Uterus (tissue), 4 donors: Measurements from ENCODE around the gene MOBP. TPM values are rescaled to one million over a fixed set of nuclear protein-coding genes. Genes with fewer than 3 reads are reported as not detected.
A peak's percentile ranks its signal among the peaks of the same experiment; 100 is the strongest.

ENCODE experiments used
- DNase-seq, 2 donors: peaks; one replicate each; pipeline ENCODE4 v3.0.0-alpha.2; 2019 to 2020
- H3K27ac ChIP-seq, 2 donors: fragments of 200-600 bp; sonication (generic); 1 replicate in 1 of 2; 2 replicates in 1 of 2; pipeline ENCODE4 v1.5.1; 2016 to 2018
- H3K27me3 ChIP-seq, 2 donors: fragments of 200-600 bp; sonication (generic); one replicate each; pipeline ENCODE4 v1.5.1; 2018 to 2019; ENCODE audit warnings: control low read depth in 1 of 2
- H3K36me3 ChIP-seq, 2 donors: fragments of 200-600 bp; sonication (generic); one replicate each; pipeline ENCODE4 v1.5.1; 2019; ENCODE audit warnings: control low read depth in 1 of 2
- H3K4me1 ChIP-seq, 2 donors: fragments of 200-600 bp; sonication (generic); one replicate each; pipeline ENCODE4 v1.5.1; 2018 to 2019; ENCODE audit warnings: control low read depth in 1 of 2
- H3K4me3 ChIP-seq, 2 donors: fragments of 200-600 bp; sonication (generic); 1 replicate in 1 of 2; 2 replicates in 1 of 2; pipeline ENCODE4 v1.5.1; 2018 to 2019; ENCODE audit warnings: mild to moderate bottlenecking in 1 of 2
- H3K9me3 ChIP-seq, 2 donors: fragments of 200-600 bp; sonication (generic); one replicate each; pipeline ENCODE4 v1.5.1; 2019; ENCODE audit warnings: control low read depth in 1 of 2
- POLR2A ChIP-seq, 2 donors: fragments of 450-650 bp; IDR thresholded peaks; one replicate each; pipeline ENCODE4 v1.6.1; 2016; ENCODE audit warnings: antibody characterized with exemption in 2 of 2, mild to moderate bottlenecking in 1 of 2, moderate library complexity in 1 of 2
- intact Hi-C: fragments of 100-400 bp; cut with DNase I; formaldehyde crosslinking; loops from one replicate; pipeline ENCODE4 v1.15.1; 2023; ENCODE audit warnings: low total_unique reads
- total RNA-seq, 4 donors: library from RNA; depleted of rRNA in 3 of 4; stranded (reverse); fragments of >200 nt in 3 of 4; gene quantifications; one replicate each; pipeline versions ENCODE4 v1.1.0 to v1.2.4, GENCODE V29; 2014 to 2023
- TF ChIP-seq, protein P1 (sequence below), 4 experiments: fragments of 200-600 bp in 2 of 4; fragments of 450-650 bp in 2 of 4; sonication (generic) in 2 of 4; IDR thresholded peaks; one replicate each; pipeline ENCODE4 v1.5.1; 2016 to 2019; ENCODE audit warnings: antibody characterized with exemption in 4 of 4, mild to moderate bottlenecking in 2 of 4, moderate library complexity in 1 of 4
- donor health status: DM: yes; HTN: yes; CAD: no.

Gene MOBP
- total RNA-seq, 4 donors from 2014 or later = 0.43 TPM; not detected in 3

- Histone ChIP-seq H3K4me3 (no peak overlapping the region), H3K27ac (no peak overlapping the region), H3K36me3 (no peaks in the 10 kb centered on the region), H3K9me3 (no peaks in the 10 kb centered on the region), H3K27me3 (no peaks in the 10 kb centered on the region), H3K4me1 (no peaks in the 10 kb centered on the region)
- DNase-seq = no peak
- TF ChIP-seq, protein P1, sequence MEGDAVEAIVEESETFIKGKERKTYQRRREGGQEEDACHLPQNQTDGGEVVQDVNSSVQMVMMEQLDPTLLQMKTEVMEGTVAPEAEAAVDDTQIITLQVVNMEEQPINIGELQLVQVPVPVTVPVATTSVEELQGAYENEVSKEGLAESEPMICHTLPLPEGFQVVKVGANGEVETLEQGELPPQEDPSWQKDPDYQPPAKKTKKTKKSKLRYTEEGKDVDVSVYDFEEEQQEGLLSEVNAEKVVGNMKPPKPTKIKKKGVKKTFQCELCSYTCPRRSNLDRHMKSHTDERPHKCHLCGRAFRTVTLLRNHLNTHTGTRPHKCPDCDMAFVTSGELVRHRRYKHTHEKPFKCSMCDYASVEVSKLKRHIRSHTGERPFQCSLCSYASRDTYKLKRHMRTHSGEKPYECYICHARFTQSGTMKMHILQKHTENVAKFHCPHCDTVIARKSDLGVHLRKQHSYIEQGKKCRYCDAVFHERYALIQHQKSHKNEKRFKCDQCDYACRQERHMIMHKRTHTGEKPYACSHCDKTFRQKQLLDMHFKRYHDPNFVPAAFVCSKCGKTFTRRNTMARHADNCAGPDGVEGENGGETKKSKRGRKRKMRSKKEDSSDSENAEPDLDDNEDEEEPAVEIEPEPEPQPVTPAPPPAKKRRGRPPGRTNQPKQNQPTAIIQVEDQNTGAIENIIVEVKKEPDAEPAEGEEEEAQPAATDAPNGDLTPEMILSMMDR (IDR thresholded peaks at IDR 0.05) = no peak
- TF ChIP-seq POLR2A (IDR thresholded peaks at IDR 0.05) = no peak
- intact Hi-C loops = no loop called here
Observed at GRCh38 chr3:39443530-39443929, 23.9 kb upstream of the MOBP start.

GRCh38 chr3:39445927-39446326 is 21.6 kb upstream of the MOBP start:
- Histone ChIP-seq H3K27me3 (no peaks in the 10 kb centered on the region), H3K36me3 (no peaks in the 10 kb centered on the region), H3K9me3 (no peaks in the 10 kb centered on the region), H3K4me1 (no peaks in the 10 kb centered on the region), H3K27ac (no peak overlapping the region), H3K4me3 (no peak overlapping the region)
- no peak for TF ChIP-seq POLR2A (IDR thresholded peaks at IDR 0.05)
- TF ChIP-seq, protein P1 (IDR thresholded peaks at IDR 0.05) = no peak
- intact Hi-C loops = no loop called here
- DNase-seq = no peak

GRCh38 chr3:39446444-39446843 is 21.0 kb upstream of the MOBP start:
- Histone ChIP-seq H3K27ac (no peak overlapping the region), H3K4me1 (no peaks in the 10 kb centered on the region), H3K36me3 (no peaks in the 10 kb centered on the region), H3K9me3 (no peaks in the 10 kb centered on the region), H3K4me3 (no peak overlapping the region), H3K27me3 (no peaks in the 10 kb centered on the region)
- intact Hi-C loops = no loop called here
- TF ChIP-seq, protein P1 (IDR thresholded peaks at IDR 0.05) = no peak
- TF ChIP-seq POLR2A (IDR thresholded peaks at IDR 0.05) = no peak
- DNase-seq = no peak

DNA sequence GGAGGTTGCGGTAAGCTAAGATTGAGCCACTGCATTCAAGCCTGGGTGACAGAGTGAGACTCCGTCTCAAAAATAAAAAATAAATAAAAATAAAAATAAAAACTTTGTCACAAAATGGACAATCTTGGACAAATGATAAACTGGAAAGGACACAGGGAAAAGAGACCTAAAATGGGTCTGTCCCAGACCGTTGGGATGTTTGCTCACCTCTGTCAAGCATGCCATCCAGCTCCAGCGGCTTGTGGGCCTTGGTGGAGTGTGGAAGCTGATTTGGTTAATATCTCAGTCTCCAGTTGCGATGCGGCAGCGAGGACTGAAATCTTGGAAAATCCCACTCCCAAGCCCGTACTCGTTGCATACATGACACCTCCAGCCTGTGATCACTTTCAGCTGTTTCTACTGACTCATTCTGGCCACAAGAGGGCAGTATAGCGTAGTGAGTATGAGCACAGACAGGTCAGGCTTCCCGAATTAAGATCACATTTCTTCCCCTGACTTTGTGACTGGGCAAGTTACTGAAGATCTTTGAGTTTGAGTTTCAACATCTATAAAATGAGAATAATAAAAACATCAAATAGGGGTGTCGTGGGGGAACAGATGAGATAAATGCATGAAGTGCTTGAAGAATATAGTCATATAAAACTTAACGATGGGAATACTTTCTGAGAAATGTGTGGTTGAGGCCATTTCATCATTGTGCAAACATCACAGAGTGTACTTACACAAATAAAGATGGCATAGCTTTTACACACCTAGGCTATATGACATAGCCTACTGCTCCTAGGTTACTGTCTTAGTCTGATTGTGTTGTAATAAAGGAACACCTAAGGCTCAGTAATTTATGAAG is 19.6 kb upstream of the MOBP start:
- Histone ChIP-seq H3K9me3 (no peaks in the 10 kb centered on the region), H3K27ac (peak overlapping the region; percentile 22 to 51), H3K4me3 (no peak overlapping the region), H3K36me3 (no peaks in the 10 kb centered on the region), H3K4me1 (no peaks in the 10 kb centered on the region), H3K27me3 (no peaks in the 10 kb centered on the region)
- no peak for TF ChIP-seq POLR2A (IDR thresholded peaks at IDR 0.05)
- TF ChIP-seq, protein P1 (IDR thresholded peaks at IDR 0.05) = peak; percentile 73 to 84 (median 80)
- DNase-seq = peak; percentile 51 to 85
- intact Hi-C loops = no loop called here

DNA sequence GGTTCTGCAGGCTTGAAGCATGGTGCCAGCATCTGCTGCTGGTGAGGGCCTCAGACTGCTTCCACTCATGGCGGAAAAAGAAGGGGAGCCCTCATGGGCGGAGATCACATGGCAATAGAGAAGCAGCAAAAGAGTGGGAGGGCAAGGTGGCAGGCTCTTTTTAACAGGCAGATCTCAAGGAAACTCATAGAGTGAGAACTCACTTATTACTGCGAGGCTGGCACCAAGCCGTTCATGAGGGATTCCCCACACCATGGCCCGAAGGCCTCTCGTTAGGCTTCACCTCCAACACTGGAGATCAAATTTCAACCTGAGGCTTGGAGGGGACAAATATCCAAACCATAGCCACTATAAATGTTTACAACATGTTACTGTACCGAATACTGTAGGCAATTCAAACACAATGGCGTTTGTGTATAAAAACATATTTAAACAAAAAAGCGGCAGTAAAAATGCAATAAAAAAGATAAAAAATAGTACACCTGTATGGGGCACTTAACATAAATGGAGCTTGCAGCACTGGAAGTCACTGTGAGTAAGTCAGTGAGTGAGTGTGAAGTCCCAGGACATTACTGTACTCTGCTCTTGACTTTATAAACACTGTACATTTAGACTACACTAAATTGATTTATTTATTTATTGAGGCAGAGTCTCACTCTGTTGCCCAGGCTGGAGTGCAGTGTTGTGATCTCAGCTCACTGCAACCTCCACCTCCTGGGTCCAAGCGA is 18.8 kb upstream of the MOBP start:
- Histone ChIP-seq H3K27me3 (no peaks in the 10 kb centered on the region), H3K27ac (peak overlapping the region in 1 of 2 donors; percentile 22), H3K36me3 (no peaks in the 10 kb centered on the region), H3K4me3 (no peak overlapping the region), H3K4me1 (no peaks in the 10 kb centered on the region), H3K9me3 (no peaks in the 10 kb centered on the region)
- no peak for DNase-seq
- no peak for TF ChIP-seq POLR2A (IDR thresholded peaks at IDR 0.05)
- TF ChIP-seq, protein P1 (IDR thresholded peaks at IDR 0.05) = no peak
- intact Hi-C loops = no loop called here
